ENCODE data around the gene DPH7. TPM values are rescaled to one million over a fixed set of nuclear protein-coding genes. Genes with fewer than 3 reads are reported as not detected.

The DPH7 gene
- total and polyA plus RNA-seq, 2 of the 8 experiments (the other 6 are each of a cell fraction or from before 2014, with no cell fraction given): 44.6 to 45.5 TPM

- no peak for TF ChIP-seq CHD7 (IDR thresholded peaks at IDR 0.05; ENCODE audit: insufficient replicate concordance, low read length)
Observed at GRCh38 chr9:137610944-137611343, 32.2 kb upstream of the DPH7 start (continued).
